WI38 (cell line): ENCODE data around the gene PXDC1.
"Not testable (repeated sequence)": the region's sequence is repeated elsewhere in the genome, so short reads cannot be mapped to it uniquely, and the experiment has no call there.

ENCODE experiments used
- H3K4me3 ChIP-seq: 2 replicates; pipeline ENCODE4 v1.5.1; 2011; ENCODE audit warnings: low read depth, mild to moderate bottlenecking, control low read depth, low read length
- CTCF ChIP-seq: IDR thresholded peaks from 2 replicates; pipeline ENCODE4 v1.5.1; 2012; ENCODE audit warnings: low read depth, mild to moderate bottlenecking, control low read depth, low read length

PXDC1 gene

GRCh38 chr6:3678946-3679345, 72.6 kb downstream of the PXDC1 start:
- TF ChIP-seq CTCF, result no peak
- H3K4me3 ChIP-seq, result no peak overlapping the region

- not testable (repeated sequence) for H3K4me3 ChIP-seq
These were observed 73.8 kb downstream of the PXDC1 start for GRCh38 chr6:3677751-3678150.

- not testable (repeated sequence) for H3K4me3 ChIP-seq
These were observed 74.2 kb downstream of the PXDC1 start for GRCh38 chr6:3677351-3677750.
